Neural cell (in vitro differentiated cells): ENCODE data around the gene ZNF799. TPM values are rescaled to one million over a fixed set of nuclear protein-coding genes. Genes with fewer than 3 reads are reported as not detected.
"Not testable (repeated sequence)": the region's sequence is repeated elsewhere in the genome, so short reads cannot be mapped to it uniquely, and the experiment has no call there.

Experiments
- H2AFZ ChIP-seq: fragments of 200-600, 300-800 bp; sonication (generic), shearing (Covaris generic); 2 replicates; pipeline ENCODE4 v1.6.0; 2014; ENCODE audit warnings: low read depth, mild to moderate bottlenecking, antibody characterized with exemption, low read length, moderate library complexity
- H3F3A ChIP-seq: fragments of 200-600 bp; shearing (Covaris generic); 2 replicates; pipeline ENCODE4 v1.6.1; 2016; ENCODE audit warnings: mild to moderate bottlenecking, moderate library complexity, mixed read lengths, antibody characterized with exemption, low read length; ENCODE audit not compliant: insufficient read depth, poor library complexity, severe bottlenecking
- H3K27ac ChIP-seq: fragments of 200-600, 300-800 bp; sonication (generic), shearing (Covaris generic); 2 replicates; pipeline ENCODE4 v1.5.1; 2014; ENCODE audit warnings: mild to moderate bottlenecking, low read length, moderate library complexity
- H3K27me3 ChIP-seq: fragments of 300-800, 200-600 bp; sonication (generic), shearing (Covaris generic); 2 replicates; pipeline ENCODE4 v1.6.0; 2014; ENCODE audit warnings: mild to moderate bottlenecking, low read depth, low read length, moderate library complexity; ENCODE audit not compliant: insufficient read depth
- H3K36me3 ChIP-seq: fragments of 300-800, 200-600 bp; sonication (generic), shearing (Covaris generic); 2 replicates; pipeline ENCODE4 v1.5.1; 2014; ENCODE audit warnings: mild to moderate bottlenecking, antibody characterized with exemption, low read length, moderate library complexity; ENCODE audit not compliant: insufficient read depth
- H3K4me2 ChIP-seq: fragments of 300-800, 200-600 bp; sonication (generic), shearing (Covaris generic); 2 replicates; pipeline ENCODE4 v1.6.0; 2014; ENCODE audit warnings: mild to moderate bottlenecking, low read length
- H3K4me3 ChIP-seq: fragments of 300-800, 200-600 bp; sonication (generic), shearing (Covaris generic); 2 replicates; pipeline ENCODE4 v1.5.1; 2014; ENCODE audit warnings: mild to moderate bottlenecking, low read length, moderate library complexity
- H3K79me2 ChIP-seq: fragments of 200-600 bp; shearing (Covaris generic); replicated peaks from 2 replicates; pipeline ENCODE4 v1.6.0; 2014; ENCODE audit warnings: mild to moderate bottlenecking, low read length, moderate library complexity; ENCODE audit not compliant: insufficient read depth
- H3K9ac ChIP-seq: fragments of 300-800, 200-600 bp; sonication (generic), shearing (Covaris generic); 2 replicates; pipeline ENCODE4 v1.6.1; 2016; ENCODE audit warnings: mild to moderate bottlenecking, low read length, mixed read lengths
- H3K9me2 ChIP-seq: fragments of 200-600 bp; shearing (Covaris generic); 2 replicates; pipeline ENCODE4 v1.6.1; 2016; ENCODE audit warnings: mild to moderate bottlenecking, low read length, mixed read lengths; ENCODE audit not compliant: insufficient read depth
- H3K9me3 ChIP-seq: fragments of 200-600, 300-800 bp; sonication (generic), shearing (Covaris generic); 2 replicates; pipeline ENCODE4 v1.6.1; 2016; ENCODE audit warnings: mild to moderate bottlenecking, mixed run types, low read length, moderate library complexity, mixed read lengths
- H4K20me1 ChIP-seq: fragments of 200-600 bp; shearing (Covaris generic); 2 replicates; pipeline ENCODE4 v1.6.1; 2016; ENCODE audit warnings: mild to moderate bottlenecking, mixed run types; ENCODE audit not compliant: insufficient read depth
- CTCF ChIP-seq: fragments of 450-650 bp; IDR thresholded peaks from 2 replicates; pipeline ENCODE4 v1.5.1; 2014; ENCODE audit warnings: antibody characterized with exemption, mild to moderate bottlenecking, moderate library complexity; ENCODE audit not compliant: poor library complexity, severe bottlenecking
- EP300 ChIP-seq: fragments of 450-650 bp; conservative IDR thresholded peaks from 2 replicates; pipeline ENCODE4 v1.6.1; 2014; ENCODE audit warnings: antibody characterized with exemption, mild to moderate bottlenecking, moderate library complexity; ENCODE audit not compliant: poor library complexity, severe bottlenecking
- EZH2 ChIP-seq: fragments of 200-600, 300-800 bp; shearing (Covaris generic), sonication (generic); IDR thresholded peaks from 2 replicates; pipeline ENCODE4 v1.6.1; 2014; ENCODE audit warnings: antibody characterized with exemption, low read length, borderline replicate concordance, mild to moderate bottlenecking; ENCODE audit not compliant: insufficient read depth, poor library complexity, severe bottlenecking
- MXI1 ChIP-seq: fragments of 450-650 bp; conservative IDR thresholded peaks from 2 replicates; pipeline ENCODE4 v1.6.1; 2014; ENCODE audit warnings: antibody characterized with exemption, mild to moderate bottlenecking; ENCODE audit not compliant: poor library complexity, severe bottlenecking
- POLR2AphosphoS5 ChIP-seq: IDR thresholded peaks from 2 replicates; pipeline ENCODE4 v1.6.1; 2012
- RAD21 ChIP-seq: fragments of 450-650 bp; conservative IDR thresholded peaks from 2 replicates; pipeline ENCODE4 v1.6.1; 2014; ENCODE audit warnings: antibody characterized with exemption, mild to moderate bottlenecking, moderate library complexity
- REST ChIP-seq: IDR thresholded peaks from 2 replicates; pipeline ENCODE4 v1.6.1; 2012; ENCODE audit warnings: borderline replicate concordance
- SMC3 ChIP-seq: fragments of 450-650 bp; conservative IDR thresholded peaks from 2 replicates; pipeline ENCODE4 v1.6.1; 2014; ENCODE audit warnings: antibody characterized with exemption, mild to moderate bottlenecking, moderate library complexity; ENCODE audit not compliant: poor library complexity
- TAF1 ChIP-seq: IDR thresholded peaks from 2 replicates; pipeline ENCODE4 v1.6.1; 2012; ENCODE audit warnings: low read depth
- polyA plus RNA-seq: library from polyadenylated mRNA; depleted of rRNA; stranded (reverse); fragments of >200 nt; gene quantifications from 2 replicates; pipeline ENCODE4 v1.2.3, GENCODE V29; 2014

Gene ZNF799
- polyA plus RNA-seq, 1 donor from 2014 or later: 6.9 TPM

GRCh38 chr19:12448808-12449207 is 47.7 kb upstream of the ZNF799 start:
- H3K9me2 ChIP-seq: no peaks in the 10 kb centered on the region
- no peak for TF ChIP-seq EZH2
- TF ChIP-seq TAF1: no peak
- no peak for TF ChIP-seq POLR2AphosphoS5
- TF ChIP-seq MXI1: no peak
- no peak for TF ChIP-seq REST
- TF ChIP-seq SMC3: no peak
- TF ChIP-seq EP300: no peak

GRCh38 chr19:12440541-12441316 is 39.7 kb upstream of the ZNF799 start, which contains the start of gene ZNF443:
Gene ZNF443, minus strand, starts transcription at chr19:12441021. Its CDS starts 107 bp downstream, at chr19:12440914.
- peak within 1 kb of the TSS; percentile 68 for H3K27ac ChIP-seq
- H3K79me2 ChIP-seq: peaks cover 13% of the 10 kb centered on the region
- no peaks in the 10 kb centered on the region for H3K9me3 ChIP-seq
- no peak within 1 kb of the TSS for H2AFZ ChIP-seq
- no peaks in the 10 kb centered on the region for H3K36me3 ChIP-seq
- no peaks in the 10 kb centered on the region for H3K9me2 ChIP-seq
- no peak within 1 kb of the TSS for H3K4me2 ChIP-seq
- no peaks in the 10 kb centered on the region for H3F3A ChIP-seq
- peak within 1 kb of the TSS; percentile 75 for H3K4me3 ChIP-seq
- H4K20me1 ChIP-seq: no peaks in the 10 kb centered on the region
- H3K27me3 ChIP-seq: no peaks in the 10 kb centered on the region
- TF ChIP-seq POLR2AphosphoS5 (peak; percentile 90), EZH2 (no peak), TAF1 (peak; percentile 76), EP300 (peak; percentile 48), RAD21 (peak; percentile 37), REST (peak; percentile 76), SMC3 (peak; percentile 53), MXI1 (peak; percentile 95), CTCF (no peak)
- peak within 1 kb of the TSS; percentile 71 for H3K9ac ChIP-seq

More at GRCh38 chr19:12448808-12449207, 47.7 kb upstream of the ZNF799 start:
- H4K20me1 ChIP-seq: no peaks in the 10 kb centered on the region
- no peak overlapping the region for H3K9ac ChIP-seq
- no peaks in the 10 kb centered on the region for H3F3A ChIP-seq
- H2AFZ ChIP-seq: no peak overlapping the region
- no peaks in the 10 kb centered on the region for H3K36me3 ChIP-seq
- H3K4me3 ChIP-seq: no peak overlapping the region
- no peaks in the 10 kb centered on the region for H3K27me3 ChIP-seq
- no peak overlapping the region for H3K4me2 ChIP-seq
- H3K27ac ChIP-seq: no peak overlapping the region
- no peaks in the 10 kb centered on the region for H3K79me2 ChIP-seq
- no peaks in the 10 kb centered on the region for H3K9me3 ChIP-seq

- not testable (repeated sequence) for H3K9me3 ChIP-seq, H3K27me3 ChIP-seq, H3K9me2 ChIP-seq, H2AFZ ChIP-seq, H3F3A ChIP-seq, H4K20me1 ChIP-seq, H3K36me3 ChIP-seq, H3K4me2 ChIP-seq
- Histone ChIP-seq H3K4me3 (peak overlapping the region; percentile 75), H3K9ac (peak overlapping the region; percentile 71), H3K79me2 (peaks cover 13% of the 10 kb centered on the region), H3K27ac (peak overlapping the region; percentile 68)
Observed at GRCh38 chr19:12439686-12440540, 38.8 kb upstream of the ZNF799 start.
